Cardiac fibroblast (primary cell): Measurements from ENCODE around the gene KSR1.

Experiments used
- DNase-seq, 2 donors: peaks; one replicate each; pipeline versions ENCODE4 v3.0.0 to v3.0.0-alpha.2; 2010; ENCODE audit warnings: low read depth in 2 of 2
- H3K4me3 ChIP-seq, 2 donors: replicated peaks in 1 of 2; 1 replicate in 1 of 2; 2 replicates in 1 of 2; pipeline ENCODE4 v1.5.1; 2011; ENCODE audit warnings: low read depth in 2 of 2, low read length in 2 of 2, mild to moderate bottlenecking in 2 of 2, moderate library complexity in 1 of 2
- CTCF ChIP-seq: IDR thresholded peaks from one replicate; pipeline ENCODE4 v1.5.1; 2011; ENCODE audit warnings: low read depth, mild to moderate bottlenecking, low read length, inconsistent platforms

Gene KSR1

GRCh38 chr17:27414694-27415093 lies 41.6 kb upstream of the KSR1 start:
- TF ChIP-seq CTCF: no peak
- DNase-seq: no peak
- no peak overlapping the region for H3K4me3 ChIP-seq

GRCh38 chr17:27415120-27415795 lies 41.0 kb upstream of the KSR1 start:
- DNase-seq: no peak
- no peak for TF ChIP-seq CTCF
- no peak overlapping the region for H3K4me3 ChIP-seq

- TF ChIP-seq CTCF: no peak
- no peak for DNase-seq
- no peak overlapping the region for H3K4me3 ChIP-seq
These were observed 38.5 kb upstream of the KSR1 start for GRCh38 chr17:27417596-27418365.

- no peak for TF ChIP-seq CTCF
- H3K4me3 ChIP-seq: no peak overlapping the region
- DNase-seq: no peak
These were observed 38.0 kb upstream of the KSR1 start for GRCh38 chr17:27418366-27418615.

GRCh38 chr17:27419156-27419555 lies 37.1 kb upstream of the KSR1 start:
- no peak overlapping the region for H3K4me3 ChIP-seq
- DNase-seq: no peak
- TF ChIP-seq CTCF: no peak

GRCh38 chr17:27420211-27420950 lies 35.9 kb upstream of the KSR1 start:
- no peak for TF ChIP-seq CTCF
- no peak overlapping the region for H3K4me3 ChIP-seq
- DNase-seq: no peak
